Stimulated activated CD4-positive, alpha-beta T cell treated with anti-CD3 and anti-CD28 coated beads, TNF-alpha, amount 100 ng/mL, for 4 hours (primary cell): ENCODE data around the gene TWIST2.

Source experiments
- DNase-seq, 3 experiments: peaks; one replicate each; pipeline ENCODE4 v3.0.0-alpha.2; 2020; ENCODE audit warnings: low read depth in 3 of 3

The TWIST2 gene

GRCh38 chr2:238890618-238891456 is 43.0 kb downstream of the TWIST2 start:
- DNase-seq = no peak

GRCh38 chr2:238891457-238892203 is 43.7 kb downstream of the TWIST2 start:
- no peak for DNase-seq

DNA sequence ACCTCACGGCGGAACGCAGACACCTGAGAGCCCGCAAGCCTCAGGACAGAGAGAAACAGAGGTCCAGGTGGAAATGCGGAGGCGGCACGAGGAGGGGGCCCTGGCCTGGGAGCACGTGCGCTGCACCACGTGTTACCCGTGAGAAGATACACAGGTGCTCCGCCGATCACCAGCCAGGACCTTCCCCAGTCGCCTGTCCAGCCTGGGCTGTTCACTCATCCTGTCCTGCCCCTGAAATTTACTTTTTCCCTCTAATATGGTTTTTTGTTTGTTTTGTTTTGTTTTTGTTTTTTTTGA is 44.3 kb downstream of the TWIST2 start:
- no peak for DNase-seq

DNA sequence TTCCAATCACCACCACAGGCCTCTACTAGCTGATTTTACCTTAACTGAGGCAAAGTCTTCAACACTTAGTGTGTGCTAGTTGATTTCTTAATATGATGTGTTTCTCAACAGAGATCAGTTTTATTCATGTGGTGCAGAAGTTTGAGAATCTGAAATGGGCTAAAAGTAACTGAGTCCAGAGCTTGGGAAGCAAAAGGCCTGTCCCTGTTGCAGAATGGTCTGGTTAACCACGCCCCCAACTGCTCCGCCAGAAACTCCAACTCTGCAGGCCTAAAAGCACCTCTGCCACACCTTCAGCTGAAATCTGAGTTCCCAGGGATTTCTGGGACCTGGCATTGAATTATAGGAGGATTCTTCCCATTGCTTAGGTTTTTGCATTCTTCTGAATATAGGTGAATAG is 44.9 kb downstream of the TWIST2 start:
- DNase-seq = no peak

DNA sequence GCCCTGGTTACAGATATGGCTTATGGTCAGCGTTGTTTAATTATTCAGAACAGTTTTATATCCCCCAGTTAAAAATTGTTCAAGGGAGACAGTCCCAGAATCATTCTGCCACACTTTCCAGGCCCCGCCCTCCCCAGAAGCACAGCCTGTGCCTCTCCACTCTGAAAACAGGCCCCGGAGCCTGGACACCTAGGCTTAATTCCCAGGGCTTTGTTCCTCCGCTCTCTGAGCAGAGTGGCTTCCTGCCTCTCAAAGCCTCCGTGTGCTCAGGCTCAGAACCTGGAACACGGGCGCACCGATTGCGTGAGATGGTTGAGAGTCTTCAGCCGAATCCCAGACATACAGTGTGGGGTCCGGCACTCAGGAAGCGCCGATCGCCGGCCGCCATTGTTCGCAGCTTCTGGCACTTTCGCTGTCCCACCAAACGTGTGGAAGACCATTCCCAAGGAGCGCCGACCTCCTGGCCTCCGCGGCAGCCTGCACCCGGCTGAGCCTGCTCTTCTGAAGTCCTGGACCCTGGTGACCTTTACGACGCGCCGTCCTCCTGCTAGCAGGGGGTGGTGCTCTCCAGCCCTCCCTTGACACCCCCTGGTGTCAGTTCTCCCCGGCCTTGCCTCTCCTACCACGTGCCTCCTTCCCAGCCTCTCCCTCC is 45.6 kb downstream of the TWIST2 start:
- DNase-seq = no peak

DNA sequence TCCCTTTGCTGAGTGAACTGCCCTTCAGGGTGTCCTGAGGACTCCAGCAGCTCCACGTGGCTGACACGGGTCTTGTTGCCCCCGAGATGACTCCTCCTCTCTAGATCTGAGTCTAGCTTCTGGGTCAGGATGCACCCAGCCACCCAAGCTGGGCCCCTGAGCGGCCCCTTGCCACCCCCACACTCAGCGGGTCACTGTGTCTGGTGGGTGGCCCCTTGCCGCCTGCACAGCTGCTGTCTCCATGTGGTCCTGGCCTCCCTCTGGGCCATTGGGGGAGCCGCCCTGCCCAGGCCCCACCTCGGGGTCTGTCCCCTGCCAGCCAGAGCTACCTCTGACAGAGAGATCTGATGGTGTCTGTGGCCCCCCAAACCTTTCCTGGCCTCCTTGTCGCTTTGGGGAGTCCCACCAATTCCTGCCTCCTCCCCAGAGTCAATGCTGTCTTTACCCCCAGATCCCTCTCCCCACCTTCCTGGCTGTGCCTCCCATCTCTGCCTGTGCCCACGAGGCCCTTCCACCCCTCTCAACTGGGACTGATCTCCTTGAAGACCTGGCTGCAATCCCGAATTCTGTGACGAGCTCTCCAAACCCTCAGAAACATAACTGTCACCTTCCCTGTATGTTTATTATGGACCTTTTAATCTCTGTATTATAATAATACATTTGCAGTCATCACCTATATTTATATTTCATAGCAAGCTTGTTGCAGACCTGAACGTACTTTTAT is 46.5 kb downstream of the TWIST2 start:
- no peak for DNase-seq

GRCh38 chr2:238894950-238895298 is 47.0 kb downstream of the TWIST2 start:
- DNase-seq = no peak

DNA sequence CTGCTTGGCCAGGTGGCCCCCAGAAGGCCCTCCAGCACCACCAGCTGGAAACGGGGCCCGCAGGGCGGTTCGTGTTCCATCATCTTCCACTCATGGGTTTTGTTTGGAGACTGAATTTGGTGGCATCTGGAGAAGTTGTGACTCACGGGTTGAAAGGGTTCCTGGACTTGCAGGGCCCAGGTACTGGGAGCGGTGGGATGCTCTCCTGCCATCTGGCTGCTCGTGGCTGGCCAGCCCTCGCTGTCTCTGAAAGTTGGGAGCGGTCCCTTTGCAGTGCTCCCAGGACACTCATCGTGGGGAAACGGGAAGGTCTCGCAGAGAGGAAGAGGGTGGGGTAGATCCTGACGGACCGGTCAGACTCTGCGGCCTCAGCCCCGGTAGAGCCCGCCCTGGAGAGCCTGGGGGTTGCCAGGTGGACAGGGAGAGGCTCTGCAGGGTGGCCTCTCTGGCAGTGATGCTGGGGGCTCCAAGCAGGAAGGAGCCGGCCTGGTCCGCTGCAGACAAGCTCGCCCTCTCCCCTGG is 47.5 kb downstream of the TWIST2 start:
- no peak for DNase-seq

- no peak for DNase-seq
Observed at GRCh38 chr2:238895891-238896600, 48.2 kb downstream of the TWIST2 start.

GRCh38 chr2:238896641-238897040 is 48.8 kb downstream of the TWIST2 start:
- DNase-seq = no peak

DNA sequence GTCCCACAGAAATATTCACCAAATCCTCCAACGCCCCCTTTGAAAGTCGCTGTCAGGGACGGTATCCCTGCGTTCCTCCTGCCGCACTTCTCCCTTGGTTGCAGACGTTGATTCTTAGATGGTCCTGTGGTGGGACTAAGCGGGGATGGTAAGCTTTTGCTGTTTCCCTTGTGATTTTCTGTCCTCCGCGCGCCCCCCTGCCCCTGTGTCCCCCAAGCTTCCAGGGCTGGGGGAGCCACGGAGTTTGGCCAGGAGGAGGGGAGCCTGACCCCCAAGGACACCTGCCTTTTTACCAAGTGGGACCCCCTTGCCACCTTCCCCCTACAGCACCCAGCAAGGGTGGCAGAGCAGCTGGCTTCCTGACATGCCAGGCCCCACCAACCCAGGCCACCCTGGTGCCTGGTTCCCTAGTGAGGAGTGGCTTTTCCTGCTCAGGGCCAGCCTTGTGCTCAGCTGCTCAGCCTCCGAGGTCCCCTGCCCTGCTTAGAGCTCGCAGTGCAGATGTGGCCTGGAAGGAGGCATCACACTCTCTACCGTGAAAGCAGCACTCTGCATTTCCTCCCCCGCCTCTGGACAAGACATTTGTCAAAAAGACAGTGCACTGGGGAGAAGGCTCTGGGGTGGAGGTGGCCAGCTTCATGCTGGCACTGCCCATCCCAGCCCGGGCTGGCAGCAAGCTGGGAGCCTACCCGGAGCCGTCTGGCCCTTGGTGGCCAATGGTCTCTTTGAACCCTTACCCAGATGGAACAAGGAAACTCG is 49.4 kb downstream of the TWIST2 start:
- no peak for DNase-seq

- no peak for DNase-seq
Observed at GRCh38 chr2:238897911-238898311, 50.0 kb downstream of the TWIST2 start.

DNA sequence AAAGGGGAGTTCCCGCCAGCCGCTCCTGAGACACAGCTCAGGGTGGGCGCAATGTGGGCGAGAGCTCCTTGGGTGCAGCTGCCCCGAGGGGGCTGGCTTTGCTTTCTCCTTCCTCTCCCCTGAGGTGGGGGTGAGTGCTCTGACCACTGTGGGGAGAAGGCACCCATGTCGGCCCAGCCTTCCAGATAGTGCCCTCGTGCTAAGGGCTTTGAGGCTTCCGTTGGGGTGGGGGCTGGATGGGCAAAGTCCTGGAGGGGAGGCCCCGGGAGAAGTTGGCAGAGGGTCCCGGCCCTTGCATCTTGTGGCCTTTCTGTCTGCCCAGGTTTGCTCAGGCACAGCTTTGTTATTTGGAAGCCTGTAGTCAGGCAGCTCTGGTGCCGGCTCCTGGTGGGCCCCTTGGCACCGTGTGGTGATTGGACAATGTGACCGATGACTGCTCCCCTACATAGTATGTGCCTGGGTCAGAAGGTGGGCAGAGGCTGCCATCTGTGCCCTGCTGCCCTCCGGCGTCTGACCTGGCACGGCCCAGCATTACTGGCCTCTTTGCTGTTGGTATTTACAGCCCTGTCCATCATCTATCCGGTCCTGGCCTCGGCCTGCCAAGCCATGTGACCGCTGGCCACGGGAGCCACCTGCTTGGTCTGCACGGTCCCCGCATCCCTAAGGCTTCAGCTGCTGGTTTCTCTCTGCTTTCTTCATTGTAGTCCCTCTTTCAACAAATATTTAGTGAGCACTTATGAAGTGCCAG is 50.8 kb downstream of the TWIST2 start:
- DNase-seq = no peak

- no peak for DNase-seq
Observed at GRCh38 chr2:238899386-238899785, 51.5 kb downstream of the TWIST2 start.

- no peak for DNase-seq
Observed at GRCh38 chr2:238900511-238900910, 52.6 kb downstream of the TWIST2 start.

- DNase-seq = no peak
Observed at GRCh38 chr2:238901461-238902057, 53.7 kb downstream of the TWIST2 start.

DNA sequence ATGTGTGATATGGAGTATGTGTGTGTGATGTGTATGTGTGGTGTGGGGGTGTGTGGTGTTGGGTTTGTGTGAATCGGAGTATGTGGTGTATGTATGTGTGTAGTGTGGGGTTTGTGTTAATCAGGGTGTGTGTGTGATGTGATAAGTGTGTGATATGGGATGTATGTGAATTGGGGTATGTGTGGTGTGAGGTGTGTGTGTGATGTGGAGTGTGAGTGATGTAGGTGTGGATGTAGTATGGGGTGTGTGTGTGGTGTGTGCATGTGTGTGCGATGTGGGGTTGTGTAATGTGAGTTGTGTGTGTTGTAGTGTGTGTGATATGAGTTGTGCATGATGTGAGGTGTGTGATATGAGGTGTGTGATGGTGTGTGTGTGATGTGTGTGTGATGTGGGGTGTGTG is 54.4 kb downstream of the TWIST2 start:
- no peak for DNase-seq

GRCh38 chr2:238903141-238903540 is 55.3 kb downstream of the TWIST2 start:
- no peak for DNase-seq

DNA sequence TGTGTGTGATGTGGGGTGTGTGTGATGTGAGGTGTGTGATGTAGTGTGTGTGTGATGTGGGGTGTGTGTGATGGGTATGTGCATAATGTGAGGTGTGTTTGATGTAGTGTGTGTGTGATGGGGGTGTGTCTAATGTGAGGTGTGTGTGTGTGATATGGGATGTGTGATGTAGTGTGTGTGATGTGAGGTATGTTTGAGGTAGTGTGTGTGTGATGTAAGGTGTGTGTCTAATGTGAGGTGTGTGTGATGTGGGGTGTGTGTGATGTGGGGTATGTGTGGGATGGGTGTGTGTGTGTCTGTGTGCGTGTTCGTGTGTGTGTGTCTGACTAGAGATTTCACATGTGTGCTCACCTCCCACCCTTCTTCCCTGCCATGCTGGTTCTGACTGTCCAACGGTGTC is 56.3 kb downstream of the TWIST2 start:
- DNase-seq = no peak

DNA sequence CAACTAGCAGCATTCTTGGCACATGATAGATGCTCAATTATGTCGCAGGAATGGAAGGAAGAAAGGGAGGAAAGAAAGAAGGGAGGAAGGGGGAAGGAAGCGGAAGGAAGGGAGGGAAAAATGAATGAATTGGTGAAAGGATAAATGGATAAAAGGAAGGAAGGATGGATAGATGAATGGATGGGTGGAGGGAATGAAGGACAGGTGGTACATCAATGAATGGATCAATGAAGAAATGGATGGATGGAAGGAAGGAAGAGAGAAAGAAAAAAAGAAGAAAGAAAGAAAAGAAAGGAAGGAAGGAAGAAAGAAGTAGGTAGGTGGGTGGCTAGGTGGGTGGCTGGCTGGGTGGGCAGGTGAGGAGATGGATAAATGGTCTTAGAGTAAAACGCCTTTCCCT is 56.8 kb downstream of the TWIST2 start:
- no peak for DNase-seq
